Activated naive CD4-positive, alpha-beta T cell treated with anti-CD3 and anti-CD28 coated beads, Interleukin-2, amount 50 U/mL, for 16 hours (primary cell): Measurements from ENCODE around the gene MLST8.

Experiments
- DNase-seq: peaks from one replicate; pipeline ENCODE4 v3.0.0-alpha.2; 2020

Gene MLST8

GRCh38 chr16:2173916-2174315 is 31.3 kb upstream of the MLST8 start:
- DNase-seq, result no peak

DNA sequence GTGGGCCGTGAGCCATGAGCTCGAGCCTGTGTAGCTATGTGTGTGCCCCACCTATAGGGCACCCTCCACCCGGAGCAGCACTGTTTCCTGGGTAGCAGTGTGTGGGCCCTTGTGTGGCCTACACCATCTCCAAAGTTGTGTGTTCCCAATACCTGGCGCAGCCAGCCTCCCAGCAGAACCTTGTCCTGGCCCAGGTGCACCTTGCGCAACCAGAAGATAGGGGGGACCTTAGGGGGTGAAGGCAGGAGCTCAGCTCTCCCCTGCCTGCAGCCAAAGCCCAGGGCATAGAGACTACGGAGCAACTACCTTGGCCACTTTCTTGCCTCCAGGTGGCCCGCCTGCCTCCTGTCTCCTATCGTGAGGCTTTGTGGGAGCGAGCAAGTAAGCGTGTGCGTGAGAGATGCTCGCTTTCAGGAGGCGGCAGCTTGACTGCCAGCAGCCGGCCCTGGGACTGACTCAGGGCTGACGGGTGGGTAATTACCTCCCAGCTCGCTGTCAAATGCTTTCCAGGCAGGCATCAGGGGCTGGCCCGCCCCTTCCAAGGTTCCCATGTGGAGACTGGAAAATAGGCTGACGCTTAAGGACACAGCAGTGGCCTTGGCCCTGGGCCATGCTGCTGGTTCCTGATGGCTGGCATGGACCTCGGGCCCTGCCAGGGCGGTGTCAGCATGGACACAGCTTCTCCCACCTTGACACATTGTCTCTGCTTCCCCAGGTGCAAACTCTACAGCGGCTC is 30.7 kb upstream of the MLST8 start:
- DNase-seq, result no peak

- no peak for DNase-seq
Measured at GRCh38 chr16:2175454-2175853, 29.8 kb upstream of the MLST8 start.

DNA sequence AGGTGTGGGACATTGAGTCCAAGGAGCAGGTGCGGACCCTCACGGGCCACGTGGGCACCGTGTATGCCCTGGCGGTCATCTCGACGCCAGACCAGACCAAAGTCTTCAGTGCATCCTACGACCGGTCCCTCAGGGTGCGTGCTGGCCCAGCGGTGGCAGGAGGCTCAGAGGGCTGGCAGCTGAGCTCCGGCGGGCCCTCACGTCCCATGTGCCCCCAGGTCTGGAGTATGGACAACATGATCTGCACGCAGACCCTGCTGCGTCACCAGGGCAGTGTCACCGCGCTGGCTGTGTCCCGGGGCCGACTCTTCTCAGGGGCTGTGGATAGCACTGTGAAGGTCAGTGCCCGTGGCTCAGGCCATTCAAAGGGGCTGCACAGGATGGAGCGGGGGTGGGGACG is 29.2 kb upstream of the MLST8 start:
- no peak for DNase-seq

GRCh38 chr16:2177101-2177500 is 28.2 kb upstream of the MLST8 start:
- DNase-seq, result no peak

DNA sequence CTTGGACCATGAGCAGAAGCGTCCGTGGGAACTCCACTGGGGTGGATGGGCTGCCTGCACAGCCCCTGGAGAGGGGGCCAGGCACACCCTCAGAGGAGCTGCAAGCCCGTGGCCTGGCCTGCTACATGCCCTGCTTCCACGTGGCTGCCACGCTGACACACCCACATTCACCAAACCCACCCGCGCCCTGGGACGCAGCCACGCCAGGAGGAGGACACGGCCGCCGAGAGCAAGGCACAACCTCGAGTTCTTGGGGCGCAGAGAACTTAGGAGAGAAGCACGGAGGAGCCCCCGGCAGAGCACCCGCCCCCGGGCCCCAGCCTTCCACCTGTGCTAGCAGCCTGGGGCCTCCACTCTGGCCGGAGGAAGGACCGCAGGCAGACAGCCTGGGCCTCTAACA is 27.7 kb upstream of the MLST8 start:
- DNase-seq, result no peak

GRCh38 chr16:2178321-2179106 is 26.7 kb upstream of the MLST8 start:
- DNase-seq, result no peak

- DNase-seq, result no peak
Measured at GRCh38 chr16:2179107-2179501, 26.1 kb upstream of the MLST8 start.

DNA sequence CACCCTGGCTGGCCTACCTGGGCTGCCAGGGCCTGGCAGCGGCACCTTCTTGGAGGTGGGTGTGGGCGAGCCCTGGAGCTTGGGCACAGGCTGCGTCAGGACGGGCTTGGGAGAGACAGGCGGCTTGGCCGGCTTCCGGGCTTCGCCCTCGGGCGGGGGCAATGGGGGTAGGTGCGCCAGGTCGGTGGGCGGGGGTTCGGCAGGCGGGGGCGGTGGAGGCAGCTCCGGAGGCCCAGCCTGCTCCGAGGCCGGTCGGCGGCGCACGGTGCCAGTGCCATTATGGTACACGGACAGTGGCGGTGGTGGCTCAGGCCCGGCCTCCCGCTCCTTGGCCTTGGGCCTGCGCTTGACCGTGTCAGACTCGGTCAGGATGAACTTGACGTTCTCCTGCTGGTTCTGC is 25.7 kb upstream of the MLST8 start:
- no peak for DNase-seq

- DNase-seq, result no peak
Measured at GRCh38 chr16:2180461-2180860, 24.8 kb upstream of the MLST8 start.

GRCh38 chr16:2180962-2181923 is 24.0 kb upstream of the MLST8 start:
- DNase-seq, result no peak

DNA sequence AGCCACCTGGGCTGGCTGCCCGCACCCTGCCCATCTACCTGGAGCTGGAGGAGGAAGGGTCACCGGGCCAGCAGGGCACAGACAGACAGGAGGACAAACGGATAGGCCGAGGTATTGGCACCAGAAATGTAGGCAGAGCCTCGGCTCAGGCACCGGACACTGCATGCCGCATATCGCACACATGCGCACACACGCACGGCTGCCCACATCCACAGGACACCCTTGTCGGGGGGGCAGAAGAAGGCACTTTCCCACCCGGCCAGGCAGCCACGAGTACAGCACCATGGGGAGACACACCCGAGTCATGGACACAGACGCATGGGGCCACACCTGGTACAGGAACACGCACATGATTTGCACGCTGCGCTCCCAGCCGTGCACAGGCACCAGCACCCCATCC is 23.3 kb upstream of the MLST8 start:
- DNase-seq, result no peak

DNA sequence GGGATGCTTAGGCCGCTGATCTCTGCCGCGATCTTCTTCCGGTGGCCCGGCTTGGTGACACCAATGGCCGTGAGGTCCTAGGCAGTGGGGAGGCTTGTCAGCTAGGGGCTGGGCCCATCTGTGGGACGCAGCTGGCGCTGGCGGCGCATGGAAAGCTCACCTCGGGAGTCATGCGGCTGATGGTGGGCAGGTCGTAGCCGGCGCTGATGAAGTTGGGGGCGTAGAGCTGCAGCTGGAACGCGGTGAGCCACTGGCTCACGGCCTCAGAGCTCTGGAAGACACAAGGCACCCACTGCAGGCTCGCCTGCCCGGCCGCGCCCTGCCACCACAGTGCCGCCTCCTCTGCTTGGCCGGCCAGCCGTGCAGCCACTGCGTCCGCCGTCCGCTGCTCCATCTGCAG is 21.6 kb upstream of the MLST8 start:
- no peak for DNase-seq

DNA sequence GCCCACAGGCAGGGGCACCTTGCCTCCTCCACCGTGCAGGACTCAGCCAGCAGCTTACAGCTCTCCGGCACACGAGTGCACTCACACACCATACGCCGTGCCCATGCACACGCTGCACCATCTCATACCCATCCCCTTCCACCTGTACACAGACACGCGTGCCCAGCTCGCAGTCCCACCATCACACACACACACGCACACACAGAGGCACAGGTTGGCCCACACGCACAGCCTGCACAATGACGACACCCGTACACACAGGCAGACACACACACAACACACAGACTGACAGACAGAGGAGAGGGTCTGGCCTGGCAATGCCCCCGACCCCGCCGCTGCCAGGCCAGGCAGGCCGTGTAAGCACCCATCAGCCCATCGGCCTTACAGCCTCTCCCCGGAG is 20.9 kb upstream of the MLST8 start:
- no peak for DNase-seq

DNA sequence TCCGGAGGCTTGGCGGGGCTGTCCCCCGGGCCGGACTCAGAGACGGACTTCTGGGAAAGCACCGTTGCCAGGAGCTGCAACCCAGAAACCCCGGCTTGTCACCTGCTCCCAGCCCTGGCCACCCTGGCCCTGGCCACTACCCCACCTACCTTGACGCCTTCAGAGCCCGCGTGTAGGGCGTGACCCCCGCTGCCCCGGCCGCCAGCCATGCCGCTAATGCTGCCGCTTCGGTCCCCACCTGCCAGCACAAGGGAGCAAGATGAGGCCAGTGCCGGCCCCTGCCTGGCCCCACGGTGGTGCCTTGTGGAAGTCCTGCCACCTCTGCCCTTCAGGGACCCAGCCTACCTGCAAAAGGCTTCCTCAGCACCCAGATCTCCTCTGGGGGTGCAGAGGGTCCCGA is 20.3 kb upstream of the MLST8 start:
- DNase-seq, result no peak

- DNase-seq, result no peak
Measured at GRCh38 chr16:2186064-2186463, 19.2 kb upstream of the MLST8 start.

- no peak for DNase-seq
Measured at GRCh38 chr16:2186505-2186904, 18.7 kb upstream of the MLST8 start.

- DNase-seq, result no peak
Measured at GRCh38 chr16:2187212-2187611, 18.0 kb upstream of the MLST8 start.

- no peak for DNase-seq
Measured at GRCh38 chr16:2188395-2188794, 16.9 kb upstream of the MLST8 start.

- no peak for DNase-seq
Measured at GRCh38 chr16:2189252-2189893, 15.9 kb upstream of the MLST8 start.

DNA sequence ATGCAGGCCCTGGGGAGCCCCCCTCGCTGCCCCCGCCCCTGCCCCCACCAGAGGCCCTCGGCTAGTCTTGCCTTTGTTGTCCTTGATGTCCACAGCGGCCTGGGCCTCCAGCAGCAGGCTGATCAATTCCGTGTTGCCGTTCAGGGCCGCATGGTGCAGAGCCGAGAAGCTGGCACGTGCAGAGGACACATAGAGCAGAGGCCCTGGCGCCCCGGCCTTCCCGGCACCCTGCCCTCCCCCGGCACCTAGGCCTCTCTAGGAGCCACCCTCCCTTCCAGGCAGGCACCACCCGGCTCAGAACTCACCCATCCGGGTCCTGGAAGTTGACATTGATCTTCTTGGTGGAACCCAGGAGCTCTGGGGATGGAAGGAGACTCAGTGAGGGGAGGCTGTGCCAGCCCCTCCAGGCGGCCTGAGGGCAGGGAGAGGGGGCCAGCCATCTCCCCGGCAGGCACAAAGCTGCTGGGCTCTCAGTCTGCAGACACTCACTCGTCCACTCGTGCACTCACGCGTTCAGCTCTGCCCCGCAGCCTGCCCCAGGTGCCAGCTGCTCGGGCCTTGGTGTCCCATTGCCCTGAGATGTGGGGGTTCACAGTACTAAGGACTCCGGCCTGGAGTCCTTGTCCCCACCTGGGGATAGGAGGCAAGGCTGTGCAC is 15.1 kb upstream of the MLST8 start:
- DNase-seq, result no peak
